ENCODE results near the gene ACOX1.

ACOX1 gene

GRCh38 chr17:75902406-75902805 is 76.6 kb downstream of the ACOX1 start:
- DNase-seq = no peak

GRCh38 chr17:75901727-75902126 is 77.2 kb downstream of the ACOX1 start:
- no peak for DNase-seq

DNA sequence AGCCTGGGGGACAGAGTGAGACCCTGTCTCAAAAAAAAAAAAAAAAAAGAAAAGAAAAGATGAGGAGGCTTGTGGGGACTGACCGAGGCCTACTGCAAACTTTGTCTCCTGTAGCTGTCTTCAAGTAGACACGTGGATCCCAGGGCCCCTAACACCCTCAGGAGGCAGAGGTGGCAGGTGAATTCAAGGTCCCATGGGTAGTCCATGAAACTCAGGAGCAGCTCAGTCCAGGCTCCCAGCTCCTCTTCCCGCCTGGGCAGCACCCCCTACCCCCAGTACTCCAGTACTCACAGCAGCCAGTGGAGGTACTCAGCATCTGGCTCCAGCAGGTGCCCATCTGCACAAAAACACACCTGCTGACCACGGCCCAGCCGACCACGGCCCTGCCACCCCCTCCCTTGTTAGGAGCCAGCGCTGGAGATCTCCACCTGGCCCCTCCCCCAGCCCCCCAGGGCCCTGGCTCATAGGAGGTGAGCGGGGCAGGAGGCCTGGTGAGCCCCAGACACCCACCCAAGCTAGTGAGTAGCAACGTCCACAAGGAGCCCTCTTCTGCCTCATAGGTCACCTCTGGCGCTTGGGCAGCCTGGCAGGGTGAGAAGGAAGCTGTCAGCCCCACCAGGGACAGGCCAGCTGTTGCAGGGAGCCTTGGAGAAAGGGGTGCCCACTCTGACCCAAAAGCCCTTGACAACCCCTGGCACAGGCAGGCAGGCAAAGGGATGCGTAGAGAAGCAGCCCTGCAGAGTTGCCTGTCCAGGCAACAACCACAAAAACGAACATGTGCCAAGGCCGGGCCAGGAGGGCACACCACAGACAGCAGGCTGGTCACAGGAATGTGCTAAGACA is 78.1 kb downstream of the ACOX1 start:
- DNase-seq = no peak

- no peak for DNase-seq
These were observed 79.0 kb downstream of the ACOX1 start for GRCh38 chr17:75899767-75900468.

DNA sequence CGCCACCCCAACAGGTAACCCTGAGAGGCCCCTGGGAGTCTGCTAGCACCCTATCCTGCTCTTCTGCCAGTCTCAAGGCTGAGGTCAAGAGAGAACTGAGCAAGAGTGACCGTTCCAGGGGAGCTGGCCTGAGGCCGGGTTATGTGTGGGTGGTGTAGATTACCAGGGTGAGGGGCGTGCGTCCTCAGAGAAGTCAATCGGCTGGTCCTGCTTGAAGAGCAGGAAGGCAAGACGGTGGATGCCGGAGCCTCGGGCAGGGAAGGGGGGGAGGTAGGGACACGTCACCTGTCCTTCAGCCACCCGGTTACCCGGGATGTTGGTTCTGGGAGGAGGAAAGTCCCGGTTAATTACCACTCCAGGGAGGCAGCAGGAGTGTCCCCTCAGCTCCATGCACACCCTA is 79.6 kb downstream of the ACOX1 start:
- DNase-seq = no peak

- no peak for DNase-seq
These were observed 80.2 kb downstream of the ACOX1 start for GRCh38 chr17:75898791-75899190.

GRCh38 chr17:75898065-75898464 is 80.9 kb downstream of the ACOX1 start:
- DNase-seq = no peak

- no peak for DNase-seq
These were observed 81.6 kb downstream of the ACOX1 start for GRCh38 chr17:75897160-75898019.

DNA sequence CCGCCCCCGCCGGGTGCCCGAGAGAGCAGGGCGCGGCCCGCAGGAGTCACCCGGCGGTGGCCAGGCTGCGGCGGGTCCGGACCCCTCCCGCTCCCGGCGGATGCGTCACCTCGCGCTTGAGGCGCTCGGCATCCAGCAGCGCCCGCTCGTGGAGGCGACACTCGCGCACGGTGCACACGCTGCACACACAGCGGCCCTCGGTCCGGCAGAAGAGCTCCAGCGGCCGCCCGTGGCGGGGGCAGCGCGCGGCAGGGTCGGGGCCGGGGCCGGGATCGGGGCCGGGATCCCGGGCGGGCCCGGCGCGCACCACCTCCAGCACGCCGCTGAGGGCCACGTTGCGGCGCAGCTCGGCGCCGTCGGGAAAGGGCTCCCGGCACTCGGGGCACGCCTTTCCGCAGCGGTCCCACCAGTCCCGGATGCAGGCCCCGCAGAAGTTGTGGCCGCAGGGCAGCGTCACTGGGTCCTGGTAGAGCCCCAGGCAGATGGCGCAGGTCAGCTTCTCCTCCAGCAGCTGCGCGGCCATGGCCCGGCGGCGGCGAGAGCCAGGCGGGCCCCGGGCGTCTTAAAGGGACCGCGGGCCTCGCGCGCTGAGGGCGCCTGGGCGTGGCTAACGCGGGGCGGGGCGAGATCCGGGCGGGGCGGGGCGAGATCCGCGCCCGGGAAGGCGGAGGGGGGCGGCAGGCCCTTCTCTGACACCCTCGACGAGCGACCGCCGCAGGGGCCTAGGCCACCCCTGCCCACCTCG is 82.4 kb downstream of the ACOX1 start, which contains the start of gene TRIM65:
Gene TRIM65 (minus strand): TSS at position 537 of the 745 bp plus-strand sequence. CDS start 14 bp downstream, at position 523.
- DNase-seq = peak; percentile 78

DNA sequence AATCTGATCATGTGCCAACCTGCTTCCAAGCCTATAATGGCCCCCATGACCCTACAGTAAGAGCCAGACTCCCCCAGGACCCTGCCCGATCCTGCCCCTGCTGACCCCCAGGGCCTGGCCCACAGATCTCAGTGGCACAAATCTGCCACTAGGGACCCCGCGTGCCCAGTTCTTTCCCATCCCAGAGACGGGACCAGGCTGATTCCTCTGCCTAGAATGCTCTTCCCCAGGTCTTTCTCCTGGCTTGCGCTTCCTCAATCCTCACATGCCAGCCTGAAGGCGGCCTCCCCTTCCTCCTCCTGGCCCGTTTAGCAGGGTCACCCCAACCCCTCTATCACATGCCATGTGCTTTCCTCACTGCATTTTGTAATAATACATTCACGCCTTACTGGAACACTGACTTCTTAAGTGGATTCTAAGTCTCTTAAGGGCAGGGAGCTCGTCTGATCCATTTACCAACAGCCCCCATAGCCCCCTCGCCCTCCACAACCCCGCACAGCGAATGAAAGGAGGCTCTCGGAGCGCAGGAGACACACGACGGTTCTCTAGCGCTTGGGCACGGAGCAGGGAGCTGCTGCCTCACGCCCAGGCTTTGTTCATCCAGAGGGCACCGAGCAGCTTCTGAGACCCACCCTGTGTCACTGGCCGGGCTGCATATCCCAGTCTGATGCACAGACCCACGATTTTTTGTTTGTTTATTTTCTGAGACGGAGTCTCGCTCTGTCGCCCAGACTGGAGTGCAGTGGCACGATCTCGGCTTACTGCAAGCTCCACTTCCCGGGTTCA is 83.4 kb downstream of the ACOX1 start:
- DNase-seq = no peak

DNA sequence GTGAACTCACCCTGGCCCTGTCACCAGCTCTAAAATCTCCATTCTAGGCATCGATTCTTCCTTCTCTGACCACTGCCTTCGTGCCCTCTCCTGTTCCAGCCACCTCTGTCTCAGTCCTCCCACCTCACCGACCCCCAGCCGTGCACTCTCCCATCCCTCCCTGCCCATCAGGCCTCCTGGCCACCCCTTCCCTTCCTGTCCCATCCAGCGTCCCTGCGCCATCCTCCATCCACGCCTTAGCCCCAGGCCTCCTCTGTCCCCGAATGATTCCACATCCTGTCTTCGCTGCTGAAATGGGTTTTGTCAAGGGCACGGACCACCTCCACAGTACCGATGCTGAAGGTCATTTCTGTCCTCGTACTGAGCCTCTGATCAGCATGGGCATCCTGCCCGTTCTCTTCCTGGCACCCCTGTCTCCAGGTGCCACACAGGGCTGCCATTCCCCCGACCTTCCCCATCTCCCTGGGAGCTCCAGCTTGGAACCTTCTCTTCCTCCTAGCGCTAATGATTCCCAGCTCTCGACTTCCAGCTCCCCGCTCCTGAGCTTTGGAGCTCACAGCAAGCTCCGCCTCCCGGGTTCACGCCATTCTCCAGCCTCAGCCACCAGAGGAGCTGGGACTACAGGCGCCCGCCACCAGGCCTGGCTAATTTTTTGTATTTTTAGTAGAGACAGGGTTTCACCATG is 84.8 kb downstream of the ACOX1 start:
- no peak for DNase-seq

GRCh38 chr17:75893305-75894048 is 85.5 kb downstream of the ACOX1 start:
- DNase-seq = no peak

GRCh38 chr17:75892556-75893224 is 86.3 kb downstream of the ACOX1 start:
- DNase-seq = no peak

DNA sequence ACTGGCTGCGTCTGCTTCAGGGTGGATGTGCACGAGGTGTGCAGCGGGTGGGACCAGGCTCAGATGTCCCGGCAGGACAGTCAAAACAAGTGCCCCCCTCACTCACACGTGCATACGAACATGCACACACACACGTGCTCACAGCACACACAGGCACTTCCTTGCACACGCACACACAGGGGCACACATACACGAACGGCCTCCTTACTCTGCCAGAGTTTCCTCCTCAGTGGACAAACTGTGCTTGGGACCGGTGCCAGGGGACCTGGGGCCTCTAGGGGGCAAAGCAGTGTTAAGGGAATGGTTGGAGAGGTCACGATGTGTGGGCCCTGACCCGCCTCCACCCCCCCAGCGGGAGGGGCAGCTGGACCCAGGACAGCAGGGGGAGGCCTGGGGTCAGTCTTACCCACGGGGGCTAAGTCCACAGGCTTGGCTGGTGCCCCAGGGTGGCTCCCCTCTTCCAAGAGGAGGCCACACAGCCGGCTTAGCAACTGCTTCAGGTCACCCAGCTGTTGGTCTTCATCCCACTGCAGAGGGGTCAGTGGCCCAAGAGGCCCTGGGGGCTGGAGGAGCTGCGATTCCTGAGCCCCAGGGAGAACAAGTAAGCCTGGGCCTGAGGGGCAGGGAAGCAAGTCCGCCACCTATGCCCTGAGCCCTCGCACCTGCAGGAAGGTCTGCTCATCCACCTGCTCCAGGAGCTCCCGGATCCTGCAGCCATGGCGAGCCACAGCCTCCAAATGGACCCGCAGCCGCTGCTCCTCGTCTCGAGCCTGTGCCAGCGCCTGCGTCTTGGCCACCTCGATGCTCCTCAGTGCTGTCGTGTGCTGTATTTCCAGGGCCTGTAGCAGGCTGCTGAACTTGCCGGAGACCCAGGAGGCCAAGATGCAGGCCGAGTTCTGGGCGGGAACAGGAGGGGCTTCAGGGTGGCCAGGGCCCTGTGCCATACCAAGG is 87.1 kb downstream of the ACOX1 start:
- DNase-seq = no peak

All from stimulated activated CD4-positive, alpha-beta T cell treated with anti-CD3 and anti-CD28 coated beads, Interleukin-4, amount 100 ng/mL, for 24 hours (primary cell).